Measurements from ENCODE around the gene GPRC5C.

GPRC5C gene

DNA sequence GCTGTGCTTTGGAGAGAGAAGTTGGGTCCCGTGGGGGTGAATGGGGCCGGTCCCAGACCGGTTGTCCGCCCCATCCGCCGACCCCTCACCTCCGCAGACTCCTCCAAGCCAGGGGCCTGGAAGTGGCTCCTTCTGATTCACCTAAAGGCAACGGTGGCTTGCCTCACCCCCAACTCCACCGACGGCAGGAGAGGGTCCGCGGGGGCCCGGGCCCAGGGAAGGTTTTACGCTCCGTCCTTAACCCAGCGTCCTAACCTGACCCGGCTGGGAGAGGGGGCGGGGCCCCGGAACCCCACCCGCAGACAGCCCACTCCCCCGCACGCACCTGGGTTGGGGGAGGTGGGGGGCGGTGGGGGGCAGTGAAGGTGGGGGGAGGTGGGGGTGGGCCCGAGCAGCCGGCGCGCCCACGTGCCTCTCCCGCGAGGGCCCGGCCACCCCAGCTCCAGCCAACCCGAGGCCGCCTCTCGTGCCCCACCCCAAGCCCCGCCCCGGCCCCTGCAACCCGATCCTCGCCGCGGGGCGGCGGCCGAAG lies 21.8 kb downstream of the GPRC5C start:
- no peak for DNase-seq

DNA sequence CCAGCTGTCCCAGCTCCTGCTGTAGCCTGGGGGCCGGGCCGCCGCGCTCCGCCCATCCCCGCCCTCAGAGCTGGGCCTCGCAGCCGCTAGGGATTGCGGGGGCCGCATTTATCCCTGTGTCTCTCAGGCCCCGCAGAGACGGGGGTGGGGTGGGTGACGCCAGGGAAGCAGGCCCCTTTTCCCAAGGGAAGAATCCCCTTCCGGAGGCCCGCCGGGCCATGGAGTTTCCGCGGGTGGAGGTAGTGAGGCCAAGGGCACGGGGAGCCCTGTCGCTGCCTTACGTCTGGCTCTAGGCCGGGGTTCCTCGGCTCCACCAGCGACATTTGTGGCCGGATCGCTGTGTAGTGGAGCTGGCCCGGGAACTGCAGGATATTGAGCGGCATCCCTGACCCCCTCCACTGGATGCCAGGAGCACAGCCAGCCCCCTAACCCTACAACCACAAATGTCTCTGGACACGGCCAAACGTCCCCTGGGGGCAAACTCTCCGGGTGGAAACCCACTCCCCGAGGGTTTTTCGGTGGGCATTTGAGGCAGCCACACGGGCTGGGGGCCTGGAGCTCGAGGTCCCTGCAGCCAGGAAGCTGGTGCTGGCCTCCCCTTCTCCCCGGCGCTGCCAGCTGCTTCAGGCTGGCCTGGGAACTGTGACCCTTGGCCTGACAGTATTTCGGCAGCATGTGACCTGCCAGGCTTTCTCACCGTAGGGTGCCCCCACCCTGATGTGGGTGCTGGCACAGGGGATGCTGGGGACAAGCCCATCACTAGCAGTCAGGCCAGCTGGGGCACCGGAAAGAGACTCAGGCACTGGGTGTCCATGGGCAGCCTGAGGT lies 22.5 kb downstream of the GPRC5C start:
- no peak for DNase-seq

DNA sequence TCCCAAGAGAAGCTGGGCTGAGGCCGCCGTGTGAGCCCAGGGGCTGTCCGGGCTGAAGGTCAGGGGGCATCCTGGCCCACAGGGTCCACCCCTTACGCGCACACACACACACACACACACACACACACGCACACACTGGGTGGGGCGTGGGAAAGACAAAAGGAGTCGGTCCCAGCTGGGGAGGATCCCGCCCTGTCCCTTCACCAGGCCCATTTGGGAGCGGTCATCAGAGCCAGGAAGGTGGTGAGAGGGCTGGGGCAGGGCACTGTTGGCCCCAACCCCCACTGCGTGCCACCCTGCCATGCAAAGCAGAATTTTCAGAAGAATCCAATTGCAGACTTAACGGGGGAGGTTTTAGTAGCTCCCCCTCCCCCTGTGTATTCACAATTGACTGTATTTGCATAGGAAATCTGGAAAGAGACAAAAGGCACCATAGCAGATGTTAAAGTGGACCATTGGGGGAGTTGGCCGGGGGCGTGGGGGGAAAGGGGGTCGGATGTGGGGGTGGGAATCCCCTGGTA lies 23.2 kb downstream of the GPRC5C start:
- DNase-seq: no peak

DNA sequence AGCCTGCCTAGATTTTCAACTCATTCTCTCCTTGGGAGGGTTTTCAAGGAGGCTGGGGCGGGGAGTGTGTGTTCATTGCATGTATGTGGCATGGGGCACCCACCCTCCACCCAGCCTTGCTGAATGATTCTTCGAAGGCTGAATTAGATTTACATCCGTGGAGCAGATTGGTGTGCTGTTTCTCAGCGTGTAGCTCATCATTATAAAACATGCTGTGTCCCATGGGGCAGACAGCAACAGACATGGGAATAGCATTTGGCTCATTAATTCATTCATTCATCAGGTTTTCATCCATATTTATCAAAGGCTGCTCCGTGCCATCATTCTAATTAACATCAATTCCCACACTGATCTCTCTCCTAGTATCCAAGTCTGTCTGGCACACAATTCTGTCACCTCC lies 23.9 kb downstream of the GPRC5C start:
- DNase-seq: no peak

DNA sequence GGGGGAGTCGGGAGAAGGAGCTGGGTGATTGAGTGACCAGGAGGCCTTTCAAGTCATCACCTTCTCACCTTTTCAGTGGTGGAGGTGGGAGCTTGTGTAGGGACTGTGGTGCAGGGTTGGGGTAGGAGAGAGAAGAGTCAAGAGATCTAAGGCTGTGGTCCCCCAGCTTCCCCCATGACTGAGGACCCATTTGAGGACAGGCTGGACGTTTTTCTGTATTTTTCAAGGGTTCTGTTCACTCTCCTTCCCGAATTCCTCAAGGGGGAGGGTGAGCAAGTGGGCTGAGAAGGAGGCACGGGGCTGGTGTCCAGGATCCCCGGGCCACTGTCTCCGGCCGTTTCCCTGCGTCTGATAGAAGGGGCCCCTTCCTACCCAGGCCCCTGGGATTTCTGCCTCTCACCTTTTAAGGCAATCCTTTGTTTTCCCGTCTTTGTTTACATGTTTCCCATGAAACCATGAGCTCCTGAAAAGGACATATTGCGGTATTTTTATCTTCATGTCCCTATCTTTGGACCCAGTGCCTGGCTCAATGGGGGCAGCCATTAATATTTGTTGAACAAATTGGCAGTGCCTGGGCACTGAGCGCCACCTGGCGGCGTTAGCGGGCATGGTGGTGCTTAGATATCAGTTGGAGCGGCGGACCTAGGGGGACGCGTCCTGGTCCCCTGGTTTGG lies 25.4 kb downstream of the GPRC5C start:
- peak; percentile 46 for DNase-seq

DNA sequence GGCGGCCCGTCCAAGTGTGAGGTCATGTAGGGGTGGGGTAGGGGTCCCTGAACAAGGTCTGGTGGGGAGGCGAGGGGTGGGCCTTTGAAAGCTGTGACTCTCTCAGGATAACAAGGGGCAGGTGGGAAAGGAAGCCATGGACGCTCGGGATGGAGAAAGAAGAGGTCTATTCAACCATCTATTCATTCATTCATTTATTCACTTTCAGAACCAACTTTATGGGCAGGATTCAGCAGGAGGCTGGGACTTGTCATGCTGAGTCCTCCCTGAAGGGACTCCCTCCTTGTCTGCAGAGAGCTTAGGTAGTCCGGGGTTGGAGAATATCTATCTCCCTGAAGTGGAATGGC lies 25.9 kb downstream of the GPRC5C start:
- no peak for DNase-seq

DNA sequence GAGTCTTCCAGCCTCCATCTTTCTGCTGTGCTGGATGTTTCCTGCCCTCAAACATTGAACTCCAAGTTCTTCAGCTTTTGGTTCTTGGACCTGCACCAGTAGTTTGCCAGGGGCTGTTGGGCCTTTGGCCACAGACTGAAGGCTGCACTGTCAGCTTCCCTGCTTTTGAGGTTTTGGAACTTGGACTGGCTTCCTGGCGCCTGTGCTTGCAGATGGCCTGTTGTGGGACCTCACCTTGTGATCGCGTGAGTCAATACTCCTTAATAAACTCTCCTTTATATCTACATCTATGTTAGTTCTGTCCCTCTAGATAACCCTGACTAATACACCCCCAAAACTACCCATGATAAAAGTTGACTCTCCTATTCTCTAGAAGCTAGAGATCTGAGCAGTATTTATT lies 26.9 kb downstream of the GPRC5C start:
- DNase-seq: no peak

DNA sequence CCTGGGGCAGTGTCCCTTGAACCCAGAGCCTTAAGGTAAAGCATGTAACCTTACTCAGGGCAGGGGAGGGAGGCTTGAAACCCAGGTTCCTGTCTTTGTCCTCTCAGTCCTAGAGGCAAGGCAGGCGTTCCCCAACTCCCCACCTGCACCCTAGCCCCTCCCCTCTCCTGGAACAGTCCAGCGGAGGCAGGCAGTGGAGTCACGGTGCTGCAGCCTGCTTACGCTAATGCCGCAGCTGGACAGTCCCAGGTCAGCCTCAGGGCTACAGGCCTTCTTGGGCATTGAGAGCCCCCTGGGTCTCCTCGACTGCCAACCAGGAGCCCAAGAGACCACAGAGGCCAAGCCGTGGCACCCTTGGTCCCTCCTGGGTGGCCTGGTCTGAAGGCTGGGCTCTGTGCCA lies 27.7 kb downstream of the GPRC5C start:
- no peak for DNase-seq

DNA sequence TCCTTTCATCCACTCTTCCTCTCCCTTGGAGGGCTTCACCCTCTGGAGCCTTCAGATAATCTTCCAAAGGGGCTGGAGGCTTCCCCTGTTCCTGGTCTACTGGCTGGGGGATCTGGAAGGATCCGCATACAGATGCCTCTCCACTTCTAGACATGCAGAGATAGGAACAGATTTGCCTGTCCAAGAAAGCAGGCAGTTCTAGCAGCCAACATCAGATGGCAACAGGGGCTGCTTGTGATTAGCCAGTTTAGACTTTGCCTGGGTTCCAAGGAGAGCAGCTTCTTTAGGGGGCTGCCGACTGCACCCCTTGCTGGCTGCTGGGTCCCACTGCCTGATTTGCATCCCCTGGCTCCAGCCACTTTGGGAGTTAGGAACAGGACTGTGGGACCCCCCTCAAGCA lies 28.4 kb downstream of the GPRC5C start:
- DNase-seq: no peak

DNA sequence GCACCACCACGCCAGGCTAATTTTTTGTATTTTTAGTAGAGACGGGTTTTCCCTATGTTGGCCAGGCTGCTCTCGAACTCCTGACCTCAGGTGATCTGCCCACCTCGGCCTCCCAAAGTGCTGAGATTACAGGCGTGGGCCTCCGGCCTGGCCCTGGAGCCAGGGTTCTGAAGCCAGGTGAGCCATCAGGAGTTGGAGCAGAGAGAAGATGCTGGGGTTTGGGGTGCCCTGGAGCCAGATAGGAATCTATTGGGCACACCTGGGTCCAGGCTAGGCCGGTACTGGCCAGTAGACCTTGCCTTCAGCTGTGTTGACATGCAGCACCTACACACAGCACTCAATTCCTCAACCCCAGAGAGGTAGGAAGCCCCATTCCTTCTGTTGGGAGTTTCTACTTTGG lies 29.1 kb downstream of the GPRC5C start:
- no peak for DNase-seq

DNA sequence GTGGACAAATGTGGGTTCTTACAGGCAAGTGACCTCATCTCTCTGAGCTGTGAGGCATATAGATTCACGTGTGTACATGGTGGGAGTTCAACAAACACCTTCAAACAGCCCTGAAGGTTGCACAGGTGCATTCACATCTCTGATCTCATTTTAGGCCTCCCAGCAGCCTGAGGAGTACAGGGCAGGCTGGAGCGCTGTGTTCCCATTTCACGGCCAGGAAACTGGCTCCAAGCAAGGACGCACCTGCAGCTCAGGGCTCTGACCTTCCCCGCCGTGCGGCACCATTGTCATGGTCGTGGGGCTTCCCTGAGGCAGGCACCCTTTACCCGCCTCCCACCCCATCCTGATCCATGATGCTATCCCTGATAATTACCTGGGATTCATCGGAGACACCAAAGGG lies 29.7 kb downstream of the GPRC5C start:
- DNase-seq: no peak

DNA sequence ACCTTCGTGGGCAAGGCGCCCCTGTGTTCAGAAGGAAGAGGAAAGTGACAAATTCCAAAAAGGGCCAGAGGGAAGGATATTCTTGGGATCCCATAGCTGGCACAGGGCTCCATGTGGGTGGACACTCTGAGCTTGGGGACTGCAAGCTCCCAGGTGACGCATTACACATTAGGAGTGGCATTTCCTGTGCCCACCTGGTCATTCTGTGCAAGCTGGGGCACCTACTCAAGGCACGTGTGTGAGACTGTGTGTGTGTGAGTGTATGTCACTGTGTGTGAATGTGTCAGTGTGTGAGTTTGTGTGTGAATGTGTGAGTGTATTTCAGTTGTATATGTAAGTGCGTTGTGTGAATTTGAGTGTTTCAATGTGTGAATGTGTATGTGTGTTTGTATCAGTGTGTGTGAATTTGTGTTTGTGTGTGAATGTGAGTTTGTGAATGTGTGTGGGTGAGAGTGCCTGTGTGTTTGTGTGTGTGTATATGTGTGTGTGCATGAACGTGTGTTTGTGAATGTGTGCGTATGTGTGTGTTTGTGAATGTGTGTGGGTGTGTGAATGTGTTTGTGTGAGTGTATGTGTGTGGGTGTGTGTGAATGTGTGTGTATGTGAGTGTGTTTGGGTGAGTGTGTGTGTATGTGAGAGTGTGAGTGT lies 33.0 kb downstream of the GPRC5C start:
- DNase-seq: no peak

DNA sequence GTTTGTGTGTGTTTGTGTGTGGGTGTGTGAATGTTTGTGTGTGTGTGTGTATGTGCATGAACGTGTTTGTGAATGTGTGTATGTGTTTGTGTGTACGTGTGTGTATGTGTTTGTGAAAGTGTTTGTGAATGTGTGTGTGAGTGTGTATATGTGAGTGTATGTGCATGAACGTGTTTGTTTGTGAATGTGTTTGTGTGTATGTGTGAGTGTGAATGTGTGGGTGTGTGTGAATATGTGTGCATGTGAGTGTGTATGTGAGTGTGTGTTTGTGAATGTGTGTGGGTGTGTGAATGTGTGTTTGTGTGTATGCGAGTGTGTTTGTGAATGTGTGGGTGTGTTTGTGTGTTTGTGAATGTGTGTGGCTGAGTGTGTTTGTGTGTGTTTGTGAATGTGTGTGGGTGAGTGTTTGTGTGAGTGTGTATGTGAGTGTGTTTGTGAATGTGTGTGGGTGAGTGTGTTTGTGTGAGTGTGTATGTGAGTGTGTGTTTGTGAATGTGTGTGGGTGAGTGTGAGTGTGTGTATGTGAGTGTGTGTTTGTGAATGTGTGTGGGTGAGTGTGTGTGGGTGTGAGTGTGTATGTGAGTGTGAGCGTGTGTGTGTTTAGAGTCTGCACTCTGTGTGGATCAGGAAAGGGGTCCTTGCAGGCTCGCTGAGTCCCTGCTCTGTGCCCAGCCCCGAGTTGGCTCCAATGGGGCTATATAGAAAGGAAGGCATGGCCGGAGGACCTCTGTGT lies 33.7 kb downstream of the GPRC5C start:
- DNase-seq: no peak

DNA sequence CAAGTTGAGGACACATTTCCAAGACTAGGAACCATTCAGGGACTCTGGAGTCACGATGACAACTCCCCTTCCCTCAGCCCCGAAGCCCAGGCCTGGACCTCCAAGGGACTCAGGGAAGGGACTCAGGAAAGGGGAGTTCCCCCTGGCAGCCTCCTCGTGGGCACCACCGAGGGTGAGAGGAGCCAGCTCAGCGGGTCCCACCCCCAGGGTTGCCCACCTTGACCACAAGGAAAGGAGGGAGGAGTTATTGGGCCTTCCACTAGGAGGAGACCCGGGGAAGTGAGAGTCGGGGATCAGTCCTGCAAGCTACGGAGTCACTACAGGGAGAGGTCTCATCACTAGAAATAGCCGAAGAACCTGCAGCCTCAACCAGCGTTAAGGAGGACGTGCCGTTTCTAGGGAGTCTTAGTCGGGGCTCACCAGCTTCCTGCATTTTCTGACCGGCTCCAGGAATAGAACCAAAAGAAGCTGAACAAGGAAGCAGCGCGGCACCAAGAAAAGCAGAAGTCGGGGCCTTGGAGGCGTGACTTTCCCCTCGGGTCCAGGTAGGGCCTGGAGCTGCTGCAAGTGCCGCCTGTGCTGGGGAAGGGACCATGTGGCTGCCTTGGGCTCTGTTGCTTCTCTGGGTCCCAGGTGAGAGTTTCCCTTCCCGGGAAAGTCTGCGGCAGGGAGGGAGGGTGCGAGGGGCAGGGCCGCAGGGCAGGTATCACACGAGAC lies 34.4 kb downstream of the GPRC5C start, which contains the start of gene CD300A:
Gene CD300A, plus strand, starts transcription at position 524 of the 717 bp plus-strand sequence. Its CDS starts 70 bp downstream, at position 594.
- no peak for DNase-seq

DNA sequence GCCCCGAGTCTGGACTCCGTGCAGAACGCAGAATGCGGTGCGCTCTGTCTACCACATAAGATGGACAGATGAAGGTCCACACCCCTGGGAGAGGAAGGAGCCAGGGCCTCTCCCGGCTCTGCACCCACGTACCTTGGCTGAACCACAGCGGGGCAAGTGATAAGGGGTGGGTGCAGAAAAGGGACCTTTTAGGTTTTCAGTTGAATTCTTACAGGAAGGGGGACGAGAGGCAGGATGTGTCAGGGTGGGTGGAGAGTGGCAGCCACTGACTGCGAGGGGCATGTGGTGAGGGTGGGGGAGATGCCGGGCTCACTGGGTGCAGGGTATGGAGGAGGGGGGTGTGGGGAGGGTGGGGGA lies 34.9 kb downstream of the GPRC5C start:
- DNase-seq: no peak

DNA sequence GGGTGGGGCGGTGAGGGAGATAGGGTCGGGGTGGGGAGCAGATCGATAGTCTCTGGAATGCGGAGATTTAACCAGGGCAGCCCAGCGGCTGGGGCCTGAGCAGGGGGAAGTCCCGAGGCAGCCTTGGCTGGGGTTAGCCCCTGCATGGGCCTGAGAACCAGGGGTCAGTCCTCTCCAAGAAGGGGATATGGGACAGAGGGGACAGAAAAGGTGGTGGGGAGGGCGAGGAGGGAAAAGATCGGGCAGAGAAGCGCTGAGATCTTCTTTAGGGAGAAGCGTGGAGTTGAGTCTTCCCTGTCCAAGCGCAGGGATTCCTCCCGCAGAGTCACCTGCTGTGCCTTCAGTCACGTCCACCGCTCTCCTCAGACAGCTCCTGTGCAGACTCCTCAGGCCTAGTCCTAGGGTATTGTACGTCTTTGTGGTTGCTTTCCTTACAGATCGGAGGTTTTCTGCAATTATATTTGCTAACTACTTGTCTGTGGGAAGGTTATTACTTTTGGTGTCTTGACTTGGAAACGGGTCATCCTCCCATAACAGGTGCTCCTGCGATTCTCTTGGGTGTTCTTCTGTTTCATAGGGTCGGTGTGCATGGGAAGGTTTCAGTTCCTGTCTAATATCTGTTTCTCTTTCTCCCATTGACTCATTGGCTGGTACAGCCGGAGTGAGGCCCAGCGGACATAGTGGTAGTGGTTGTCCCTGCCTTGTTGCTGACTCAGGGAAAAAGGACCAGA lies 35.5 kb downstream of the GPRC5C start:
- DNase-seq: no peak

DNA sequence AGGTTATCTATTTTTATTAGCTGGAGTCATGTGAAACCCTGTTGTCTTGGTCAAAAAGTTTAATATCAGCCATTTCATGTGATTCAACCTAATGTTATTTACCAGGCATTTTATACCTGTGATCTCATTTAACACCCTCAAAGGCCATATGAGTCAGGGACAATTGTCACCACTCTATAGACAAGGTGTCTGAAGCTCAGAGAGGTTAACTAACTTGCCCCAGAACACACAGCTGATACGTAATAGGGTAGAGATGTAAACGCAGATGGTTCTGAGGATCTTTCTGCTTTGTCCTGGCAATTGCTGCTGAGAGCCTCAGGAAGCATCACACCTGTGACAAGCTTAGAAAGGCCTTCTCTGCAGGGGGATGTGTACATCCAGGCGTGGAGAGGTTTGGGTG lies 39.5 kb downstream of the GPRC5C start:
- no peak for DNase-seq

DNA sequence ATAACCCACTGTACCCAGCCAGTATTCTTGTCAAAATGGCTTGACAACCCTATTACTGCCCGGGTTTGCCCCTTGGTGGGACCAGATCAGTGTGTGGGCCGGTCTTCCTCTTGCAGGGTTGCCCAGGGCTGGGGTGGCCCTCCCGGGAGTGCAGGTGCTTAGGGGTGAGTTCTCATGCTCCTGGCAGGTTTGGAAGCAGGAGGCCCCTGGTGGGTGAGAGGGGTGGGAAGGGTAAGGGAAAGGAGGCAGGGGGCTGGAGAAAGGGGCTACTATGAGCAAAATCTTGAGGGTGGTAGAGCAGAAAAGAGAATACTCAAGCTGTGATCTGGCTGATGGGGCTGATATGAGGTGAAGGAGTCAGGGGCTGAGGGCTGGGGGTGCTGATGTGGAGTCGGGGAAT lies 41.0 kb downstream of the GPRC5C start:
- DNase-seq: no peak

DNA sequence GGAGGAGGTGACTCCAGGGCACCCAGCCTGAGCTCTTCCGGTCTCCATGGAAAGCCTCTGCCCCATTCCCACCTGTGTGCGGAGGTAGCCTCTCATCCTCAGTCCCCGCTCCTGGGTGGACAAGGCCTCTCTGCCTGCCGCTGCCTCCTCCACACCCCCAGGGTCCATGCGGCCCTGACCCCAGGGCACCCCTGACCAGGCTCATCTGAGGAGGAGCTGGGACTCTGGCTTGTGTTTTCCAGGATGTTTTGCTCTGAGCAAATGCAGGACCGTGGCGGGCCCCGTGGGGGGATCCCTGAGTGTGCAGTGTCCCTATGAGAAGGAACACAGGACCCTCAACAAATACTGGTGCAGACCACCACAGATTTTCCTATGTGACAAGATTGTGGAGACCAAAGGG lies 41.4 kb downstream of the GPRC5C start:
- no peak for DNase-seq

DNA sequence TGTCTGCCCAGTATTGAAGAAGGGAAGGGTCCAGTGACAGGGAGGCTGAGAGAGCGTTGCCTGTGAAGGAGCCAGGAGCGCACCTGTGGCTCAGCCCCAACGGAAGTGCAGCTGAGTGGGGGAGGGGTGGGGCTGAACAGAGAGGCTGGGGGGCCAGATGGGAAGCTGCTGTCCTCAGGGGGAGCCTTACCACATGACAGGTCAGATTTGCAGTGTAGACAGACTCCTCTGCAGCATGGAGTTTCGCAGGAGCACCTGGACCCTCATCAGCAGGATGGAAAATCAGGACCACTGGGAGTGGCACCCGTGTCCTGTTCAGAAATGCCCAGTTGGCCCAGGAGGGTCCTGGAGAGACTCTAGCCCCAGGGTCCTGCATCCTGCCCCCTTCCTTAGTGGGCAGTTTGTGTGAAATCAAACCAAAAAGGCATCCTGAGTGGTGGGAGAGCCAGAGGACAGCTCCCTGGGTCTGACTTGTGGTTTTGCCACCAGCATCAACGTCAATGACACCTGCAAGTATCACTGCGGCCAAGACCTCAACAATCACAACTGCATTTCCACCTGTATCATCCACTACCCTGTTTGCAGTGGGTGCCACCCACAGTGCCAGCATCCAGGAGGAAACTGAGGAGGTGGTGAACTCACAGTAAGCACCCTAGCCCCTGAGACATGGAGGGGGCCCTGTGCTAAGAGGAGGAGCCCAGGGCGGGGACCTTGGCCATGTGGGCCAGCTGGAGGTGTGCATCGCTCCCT lies 42.3 kb downstream of the GPRC5C start:
- DNase-seq: no peak

DNA sequence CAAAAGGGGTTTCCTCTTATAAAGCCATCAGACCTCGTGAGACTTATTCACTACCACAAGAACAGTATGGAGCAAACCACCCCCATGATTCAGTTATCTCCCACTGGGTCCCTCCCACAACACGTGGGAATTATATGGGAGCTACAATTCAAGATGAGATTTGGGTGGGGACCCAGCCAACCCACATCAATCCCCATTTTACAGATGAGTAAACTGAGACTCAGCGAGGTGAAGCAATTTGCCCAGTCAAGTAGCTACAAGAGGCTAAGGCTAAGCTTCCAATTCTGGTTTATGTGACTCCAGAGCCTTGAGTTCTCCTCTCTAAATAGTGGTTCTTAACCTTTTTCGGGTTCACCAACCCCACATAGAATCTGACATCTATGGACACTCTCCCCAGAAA lies 43.3 kb downstream of the GPRC5C start:
- no peak for DNase-seq
